Measurements from ENCODE around the gene POLRMT.

DNA sequence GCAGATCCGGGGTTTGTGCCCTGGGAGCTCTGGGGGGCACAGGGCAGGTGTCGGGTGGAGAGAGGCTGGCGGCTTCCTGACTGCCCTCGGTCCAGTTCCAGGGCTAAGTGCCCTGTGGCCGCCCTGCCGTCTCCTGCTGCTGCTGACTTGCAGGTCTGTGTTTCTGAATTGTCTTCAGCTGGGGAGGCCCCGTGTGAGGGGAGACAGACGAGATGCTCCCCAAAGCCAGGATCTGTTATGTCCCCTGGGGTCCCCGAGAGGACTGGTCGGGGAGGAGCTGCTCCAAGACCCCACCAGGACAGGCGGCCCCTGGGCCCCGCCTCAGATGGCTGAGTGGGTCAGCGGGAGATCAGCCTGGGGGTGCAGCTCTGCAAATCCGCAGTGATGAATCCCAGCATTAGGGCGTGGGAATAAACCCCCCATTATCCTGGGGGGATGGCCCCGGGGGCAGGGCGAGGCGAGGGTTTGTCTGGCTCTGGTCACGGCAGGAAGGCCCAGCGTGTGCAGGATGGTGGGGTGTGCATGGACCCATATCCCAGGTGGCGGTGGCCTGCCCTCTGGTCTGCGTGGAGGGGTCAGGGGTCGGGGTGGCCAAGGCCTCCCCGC, 39.0 kb downstream of the POLRMT start:
- TF ChIP-seq POLR2A (IDR thresholded peaks at IDR 0.05), result no peak
- TF ChIP-seq, protein P1, sequence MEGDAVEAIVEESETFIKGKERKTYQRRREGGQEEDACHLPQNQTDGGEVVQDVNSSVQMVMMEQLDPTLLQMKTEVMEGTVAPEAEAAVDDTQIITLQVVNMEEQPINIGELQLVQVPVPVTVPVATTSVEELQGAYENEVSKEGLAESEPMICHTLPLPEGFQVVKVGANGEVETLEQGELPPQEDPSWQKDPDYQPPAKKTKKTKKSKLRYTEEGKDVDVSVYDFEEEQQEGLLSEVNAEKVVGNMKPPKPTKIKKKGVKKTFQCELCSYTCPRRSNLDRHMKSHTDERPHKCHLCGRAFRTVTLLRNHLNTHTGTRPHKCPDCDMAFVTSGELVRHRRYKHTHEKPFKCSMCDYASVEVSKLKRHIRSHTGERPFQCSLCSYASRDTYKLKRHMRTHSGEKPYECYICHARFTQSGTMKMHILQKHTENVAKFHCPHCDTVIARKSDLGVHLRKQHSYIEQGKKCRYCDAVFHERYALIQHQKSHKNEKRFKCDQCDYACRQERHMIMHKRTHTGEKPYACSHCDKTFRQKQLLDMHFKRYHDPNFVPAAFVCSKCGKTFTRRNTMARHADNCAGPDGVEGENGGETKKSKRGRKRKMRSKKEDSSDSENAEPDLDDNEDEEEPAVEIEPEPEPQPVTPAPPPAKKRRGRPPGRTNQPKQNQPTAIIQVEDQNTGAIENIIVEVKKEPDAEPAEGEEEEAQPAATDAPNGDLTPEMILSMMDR (IDR thresholded peaks at IDR 0.05), result no peak

Measured in prostate gland (tissue), 2 donors.